Head of caudate nucleus (tissue), 42 donors: ENCODE data around the gene MCL1.

Experiments
- DNase-seq, 42 donors: peaks; one replicate each; pipeline versions ENCODE4 v3.0.0 to v3.0.0-alpha.2; 2020 to 2021; ENCODE audit warnings: mixed read lengths in 7 of 42
- intact Hi-C: fragments of 100-400 bp; cut with DNase I; formaldehyde crosslinking; loops from one replicate; pipeline ENCODE4 v1.15.0; 2022

Gene MCL1

GRCh38 chr1:150551051-150551783, 28.2 kb downstream of the MCL1 start:
- intact Hi-C loops: no loop called here
- peak in 1 of 42 donors; percentile 51 for DNase-seq

GRCh38 chr1:150550222-150551050, 29.0 kb downstream of the MCL1 start:
- peak in 1 of 42 donors; percentile 28 for DNase-seq
- intact Hi-C loops: no loop called here

GRCh38 chr1:150549496-150550221, 29.8 kb downstream of the MCL1 start:
- no peak for DNase-seq
- intact Hi-C loops: no loop called here

- intact Hi-C loops: no loop called here
- peak in 12 of 42 donors; percentile 20 to 61 (median 38) for DNase-seq
Observed at GRCh38 chr1:150548632-150549495, 30.5 kb downstream of the MCL1 start, which contains the start of gene ADAMTSL4. TSS of gene ADAMTSL4 (plus strand) at chr1:150549408. CDS start at chr1:150552289, 2,881 bp downstream.

GRCh38 chr1:150548324-150548631, 31.1 kb downstream of the MCL1 start:
- no peak for DNase-seq
- intact Hi-C loops: no loop called here

- intact Hi-C loops: no loop called here
- no peak for DNase-seq
Observed at GRCh38 chr1:150546294-150546937, 33.0 kb downstream of the MCL1 start.

- no peak for DNase-seq
- intact Hi-C loops: no loop called here
Observed at GRCh38 chr1:150545486-150546032, 33.9 kb downstream of the MCL1 start.

GRCh38 chr1:150544204-150544603, 35.2 kb downstream of the MCL1 start:
- intact Hi-C loops: no loop called here
- no peak for DNase-seq

GRCh38 chr1:150543500-150544143, 35.8 kb downstream of the MCL1 start:
- intact Hi-C loops: no loop called here

GRCh38 chr1:150537732-150538684, 41.4 kb downstream of the MCL1 start:
- intact Hi-C loops: loop anchor here (10.0 kb wide), 1 partner anchor 53 kb away; the partner anchor contains the start of gene TARS2
- DNase-seq: no peak

More at GRCh38 chr1:150543500-150544143, 35.8 kb downstream of the MCL1 start:
- no peak for DNase-seq

- intact Hi-C loops: loop anchor here (10.0 kb wide), 1 partner anchor 52 kb away; the partner anchor contains the start of gene TARS2
- no peak for DNase-seq
Observed at GRCh38 chr1:150536836-150537731, 42.3 kb downstream of the MCL1 start.

GRCh38 chr1:150535511-150536287, 43.7 kb downstream of the MCL1 start:
- intact Hi-C loops: loop anchor here (10.0 kb wide), 1 partner anchor 51 kb away; the partner anchor contains the start of gene TARS2
- no peak for DNase-seq

- intact Hi-C loops: loop anchor here (10.0 kb wide), 1 partner anchor 49 kb away; the partner anchor contains the start of gene TARS2
- no peak for DNase-seq
Observed at GRCh38 chr1:150534002-150534401, 45.4 kb downstream of the MCL1 start.

GRCh38 chr1:150532860-150533259, 46.5 kb downstream of the MCL1 start:
- intact Hi-C loops: loop anchor here (10.0 kb wide), 1 partner anchor 48 kb away; the partner anchor contains the start of gene TARS2
- DNase-seq: peak in 1 of 42 donors; percentile 23
